Endothelial cell of umbilical vein (primary cell): ENCODE results near the gene STRIP2. TPM values are rescaled to one million over a fixed set of nuclear protein-coding genes. Genes with fewer than 3 reads are reported as not detected.

ENCODE experiments used
- BruUV-seq: library from RNA; stranded (reverse); fragments of 400-500 nt; replicated peaks from 2 replicates; lab custom pipeline; 2021; lab: Mats Ljungman, UMichigan
- CTCF ChIA-PET: fragments of 300-600, 350-600 bp; sonication (Branson Sonifier 250); formaldehyde crosslinking; loops from one replicate; lab custom pipeline; 2021; ENCODE audit warnings: antibody characterized with exemption, inconsistent platforms; lab: Charles Lee
- POLR2A ChIA-PET: fragments of 300-600, 350-600 bp; sonication (Branson Sonifier 250); formaldehyde crosslinking; loops from one replicate; lab custom pipeline; 2021; ENCODE audit warnings: antibody characterized with exemption, inconsistent platforms; lab: Charles Lee
- DNase-seq: peaks from one replicate; pipeline ENCODE4 v3.0.0-alpha.2; 2011; ENCODE audit warnings: low read depth, low spot score
- FAIRE-seq: peaks from 2 replicates; lab custom pipeline; 2011; peaks lifted over from hg19 to GRCh38; lab: Jason Lieb, UNC
- H2AFZ ChIP-seq: 2 replicates; pipeline ENCODE4 v1.6.0; 2012; ENCODE audit warnings: low read depth, low read length, control low read depth, inconsistent platforms
- H3K27ac ChIP-seq: 2 replicates; pipeline ENCODE4 v1.5.1; 2011; ENCODE audit warnings: low read depth, mild to moderate bottlenecking, control low read depth, low read length, moderate library complexity; ENCODE audit not compliant: insufficient read depth
- H3K27me3 ChIP-seq, 2 experiments: 2 replicates each; pipeline versions ENCODE4 v1.6.0 to v1.6.1; 2011; ENCODE audit warnings: low read length in 2 of 2, mixed read lengths in 1 of 2; ENCODE audit not compliant: control insufficient read depth in 2 of 2, insufficient read depth in 2 of 2
- H3K36me3 ChIP-seq, 2 experiments: 2 replicates in 1 of 2; 3 replicates in 1 of 2; pipeline ENCODE4 v1.5.1; 2011; ENCODE audit warnings: low read length in 2 of 2, mild to moderate bottlenecking in 1 of 2, moderate library complexity in 1 of 2; ENCODE audit not compliant: control insufficient read depth in 2 of 2, insufficient read depth in 2 of 2; ENCODE audit errors: extremely low read depth in 1 of 2
- H3K4me1 ChIP-seq: 3 replicates; pipeline ENCODE4 v1.5.1; 2011; ENCODE audit warnings: mild to moderate bottlenecking, low read length; ENCODE audit not compliant: control insufficient read depth, insufficient read depth; ENCODE audit errors: extremely low read depth
- H3K4me2 ChIP-seq: 2 replicates; pipeline ENCODE4 v1.6.1; 2011; ENCODE audit warnings: low read length, control low read depth, mixed read lengths; ENCODE audit not compliant: insufficient read depth
- H3K4me3 ChIP-seq, 3 experiments: fragments of 200-600 bp in 1 of 3; sonication (generic), shearing (Covaris generic) in 1 of 3; replicated peaks in 1 of 3; 2 replicates each; pipeline ENCODE4 v1.5.1; 2011 to 2016; ENCODE audit warnings: control low read depth in 3 of 3, low read length in 3 of 3, mild to moderate bottlenecking in 2 of 3, inconsistent platforms in 1 of 3, low read depth in 1 of 3, moderate library complexity in 1 of 3; ENCODE audit not compliant: insufficient read depth in 1 of 3
- H3K79me2 ChIP-seq: 2 replicates; pipeline ENCODE4 v1.6.0; 2012; ENCODE audit warnings: low read length, inconsistent platforms; ENCODE audit not compliant: control insufficient read depth, insufficient read depth
- H3K9ac ChIP-seq: replicated peaks from 2 replicates; pipeline ENCODE3; 2011; ENCODE audit warnings: low read length, control low read depth; ENCODE audit not compliant: insufficient read depth; ENCODE audit errors: extremely low read depth
- H3K9me1 ChIP-seq: replicated peaks from 3 replicates; pipeline ENCODE4 v1.6.0; 2011; ENCODE audit warnings: mild to moderate bottlenecking, low read length; ENCODE audit not compliant: control insufficient read depth, insufficient read depth; ENCODE audit errors: extremely low read depth
- H3K9me3 ChIP-seq: replicated peaks from 2 replicates; pipeline ENCODE4 v1.5.1; 2012; ENCODE audit warnings: low read length, inconsistent platforms; ENCODE audit not compliant: control insufficient read depth, insufficient read depth
- H4K20me1 ChIP-seq: replicated peaks from 2 replicates; pipeline ENCODE3; 2011; ENCODE audit warnings: mild to moderate bottlenecking, low read length; ENCODE audit not compliant: control insufficient read depth, insufficient read depth; ENCODE audit errors: extremely low read depth
- CTCF ChIP-seq, 2 donors: IDR thresholded peaks; 1 replicate in 1 of 2; 2 replicates in 1 of 2; pipeline ENCODE4 v1.5.1; 2011; ENCODE audit warnings: low read length in 2 of 2, mild to moderate bottlenecking in 2 of 2, moderate library complexity in 2 of 2, control low read depth in 1 of 2, inconsistent platforms in 1 of 2, low read depth in 1 of 2; ENCODE audit not compliant: insufficient read depth in 1 of 2; ENCODE audit errors: extremely low read depth in 1 of 2
- EZH2 ChIP-seq: IDR thresholded peaks from 2 replicates; pipeline ENCODE4 v1.6.1; 2012; ENCODE audit warnings: borderline replicate concordance, low read depth, mild to moderate bottlenecking, moderate library complexity, low read length, inconsistent platforms; ENCODE audit not compliant: severe bottlenecking
- FOS ChIP-seq: IDR thresholded peaks from 2 replicates; pipeline ENCODE4 v1.6.1; 2011; ENCODE audit warnings: mild to moderate bottlenecking, low read length, moderate library complexity, borderline replicate concordance; ENCODE audit not compliant: insufficient read depth
- GATA2 ChIP-seq: IDR thresholded peaks from 2 replicates; pipeline ENCODE4 v1.7.0; 2011; ENCODE audit warnings: low read depth, mild to moderate bottlenecking, moderate library complexity, mixed read lengths, low read length; ENCODE audit not compliant: insufficient read length, insufficient read depth
- JUN ChIP-seq: IDR thresholded peaks from 2 replicates; pipeline ENCODE4 v1.6.1; 2011; ENCODE audit warnings: borderline replicate concordance, low read depth; ENCODE audit not compliant: insufficient read length, insufficient read depth
- MYC ChIP-seq: IDR thresholded peaks from one replicate; pipeline ENCODE4 v1.6.1; 2011; ENCODE audit warnings: mild to moderate bottlenecking, low read depth, low read length
- POLR2A ChIP-seq: IDR thresholded peaks from 2 replicates; pipeline ENCODE4 v1.6.1; 2012; ENCODE audit warnings: low read depth, mild to moderate bottlenecking, control low read depth, low read length
- POLR2AphosphoS5 ChIP-seq: IDR thresholded peaks from 2 replicates; pipeline ENCODE4 v1.6.1; 2012; ENCODE audit warnings: low read depth, mild to moderate bottlenecking, control low read depth, low read length, moderate library complexity; ENCODE audit not compliant: insufficient read depth
- dilution Hi-C: fragments of 300-500 bp; cut with MboI; formaldehyde crosslinking; loops from one replicate; pipeline ENCODE4 v1.15.0; 2019; ENCODE audit warnings: low sequenced_read_pairs; ENCODE audit not compliant: extremely low pct_ligation_motif_present
- intact Hi-C: fragments of 100-400 bp; cut with micrococcal nuclease; formaldehyde crosslinking; loops from one replicate; pipeline ENCODE4 v1.10.0; 2022
- polyA plus RNA-seq, 4 experiments: library from polyadenylated mRNA; depleted of rRNA in 3 of 4; stranded (reverse) in 3 of 4; unstranded in 1 of 4; fragments of >200 nt; gene quantifications; 2 replicates each; pipeline versions ENCODE4 v1.2.1 to v1.2.3, GENCODE V29; 2011 to 2012; ENCODE audit warnings: missing spikeins in 1 of 4
- total RNA-seq: library from RNA; stranded (reverse); gene quantifications from 2 replicates; pipeline ENCODE4 v1.2.3, GENCODE V29; 2021
- TF ChIP-seq, protein P1 (sequence below): IDR thresholded peaks from 2 replicates; pipeline ENCODE4 v1.6.1; 2011; ENCODE audit not compliant: insufficient read depth, insufficient read length

STRIP2 gene
- total and polyA plus RNA-seq, 2 donors (not counting 3 experiments of a cell fraction or from before 2014, with no cell fraction given) = 3.4 to 10.0 TPM

- Histone ChIP-seq H3K4me2 (no peak overlapping the region), H4K20me1 (no peaks in the 10 kb centered on the region), H3K9me3 (no peaks in the 10 kb centered on the region), H3K36me3 (peaks cover 0 to 2% of the 10 kb centered on the region in 2 experiments), H3K9ac (no peak overlapping the region), H3K9me1 (no peaks in the 10 kb centered on the region), H3K27me3 (no peaks in the 10 kb centered on the region), H3K4me3 (no peak overlapping the region), H3K27ac (no peak overlapping the region), H2AFZ (no peak overlapping the region), H3K79me2 (no peaks in the 10 kb centered on the region), H3K4me1 (no peaks in the 10 kb centered on the region)
- FAIRE-seq = no peak
- no TSS peak for BruUV-seq
- intact Hi-C loops (no loop called here), dilution Hi-C loops (no loop called here)
- ChIA-PET CTCF (interaction anchor here (1.1 to 3.1 kb wide), 6 partner anchors 9 to 182 kb away, joined by 3 to 17 read pairs (median 4); partner anchors contain the start of gene STRIP2), POLR2A (no interaction called here)
- DNase-seq = no peak
- TF ChIP-seq POLR2AphosphoS5 (no peak), GATA2 (no peak), JUN (no peak), POLR2A (no peak), FOS (no peak), MYC (no peak), CTCF (IDR thresholded peaks at IDR 0.05; ENCODE audit: extremely low read depth in 1 of 2, insufficient read depth in 1 of 2, low read depth in 1 of 2, low read length in 2 of 2) (no peak), EZH2 (no peak)
- TF ChIP-seq, protein P1, sequence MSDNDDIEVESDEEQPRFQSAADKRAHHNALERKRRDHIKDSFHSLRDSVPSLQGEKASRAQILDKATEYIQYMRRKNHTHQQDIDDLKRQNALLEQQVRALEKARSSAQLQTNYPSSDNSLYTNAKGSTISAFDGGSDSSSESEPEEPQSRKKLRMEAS = no peak
Measured at GRCh38 chr7:129452589-129453231, 18.5 kb downstream of the STRIP2 start.
